CD14-positive monocyte (primary cell): ENCODE measurements around the gene TAF13. TPM values are rescaled to one million over a fixed set of nuclear protein-coding genes. Genes with fewer than 3 reads are reported as not detected.

Experiments used
- DNase-seq, 3 donors: peaks; one replicate each; pipeline ENCODE4 v3.0.0-alpha.2; 2011 to 2022
- H2AFZ ChIP-seq: 2 replicates; pipeline ENCODE4 v1.6.0; 2012; ENCODE audit warnings: mild to moderate bottlenecking, low read depth, low read length, inconsistent platforms; ENCODE audit not compliant: insufficient read depth, poor library complexity, severe bottlenecking
- H3K27ac ChIP-seq, 2 donors: 1 replicate in 1 of 2; 2 replicates in 1 of 2; pipeline ENCODE4 v1.5.1; 2012 to 2013; ENCODE audit warnings: low read length in 2 of 2, control low read depth in 1 of 2, inconsistent platforms in 1 of 2, low read depth in 1 of 2, mild to moderate bottlenecking in 1 of 2
- H3K27me3 ChIP-seq, 2 donors: one replicate each; pipeline versions ENCODE4 v1.6.0 to v1.6.1; 2011 to 2013; ENCODE audit warnings: low read length in 2 of 2; ENCODE audit not compliant: control insufficient read depth in 2 of 2, insufficient read depth in 2 of 2
- H3K36me3 ChIP-seq, 2 donors: replicated peaks in 1 of 2; 1 replicate in 1 of 2; 2 replicates in 1 of 2; pipeline versions ENCODE4 v1.5.1 to v1.6.1; 2012 to 2013; ENCODE audit warnings: low read length in 2 of 2, control low read depth in 1 of 2, inconsistent platforms in 1 of 2, mild to moderate bottlenecking in 1 of 2; ENCODE audit not compliant: insufficient read depth in 2 of 2, control insufficient read depth in 1 of 2
- H3K4me1 ChIP-seq, 2 donors: 1 replicate in 1 of 2; 2 replicates in 1 of 2; pipeline versions ENCODE4 v1.5.1 to v1.6.1; 2012 to 2013; ENCODE audit warnings: low read length in 2 of 2, control low read depth in 1 of 2, inconsistent platforms in 1 of 2, mild to moderate bottlenecking in 1 of 2, moderate library complexity in 1 of 2; ENCODE audit not compliant: insufficient read depth in 2 of 2, control insufficient read depth in 1 of 2
- H3K4me2 ChIP-seq: replicated peaks from 2 replicates; pipeline ENCODE3; 2012; ENCODE audit warnings: low read length, moderate library complexity, mild to moderate bottlenecking; ENCODE audit not compliant: poor library complexity, severe bottlenecking; ENCODE audit errors: extremely low read depth
- H3K4me3 ChIP-seq, 3 experiments: fragments of 200-600 bp in 1 of 3; sonication (generic) in 1 of 3; replicated peaks in 1 of 3; 1 replicate in 2 of 3; 2 replicates in 1 of 3; pipeline ENCODE4 v1.5.1; 2011 to 2013; ENCODE audit warnings: low read length in 3 of 3, mild to moderate bottlenecking in 3 of 3, control low read depth in 2 of 3, low read depth in 2 of 3, inconsistent platforms in 1 of 3, moderate library complexity in 1 of 3
- H3K79me2 ChIP-seq: 2 replicates; pipeline ENCODE4 v1.6.0; 2012; ENCODE audit warnings: mild to moderate bottlenecking, control low read depth, inconsistent platforms, low read length, moderate library complexity; ENCODE audit not compliant: insufficient read depth
- H3K9ac ChIP-seq: 2 replicates; pipeline ENCODE4 v1.6.0; 2017; ENCODE audit warnings: low read length, mild to moderate bottlenecking; ENCODE audit not compliant: insufficient read depth, poor library complexity, severe bottlenecking
- H3K9me3 ChIP-seq, 2 donors: replicated peaks in 1 of 2; 1 replicate in 1 of 2; 2 replicates in 1 of 2; pipeline versions ENCODE4 v1.5.1 to v1.6.1; 2012 to 2013; ENCODE audit warnings: low read length in 2 of 2, control low read depth in 1 of 2; ENCODE audit not compliant: control insufficient read depth in 1 of 2, insufficient read depth in 1 of 2
- H4K20me1 ChIP-seq: 2 replicates; pipeline ENCODE4 v1.6.0; 2012; ENCODE audit warnings: mild to moderate bottlenecking, low read length, control low read depth, moderate library complexity; ENCODE audit not compliant: insufficient read depth
- H3K27ac Mint-ChIP-seq, 7 donors: one replicate each; pipeline ENCODE4 v1.8.0; 2020; ENCODE audit warnings: mild to moderate bottlenecking in 7 of 7, mixed read lengths in 7 of 7, moderate library complexity in 6 of 7, inconsistent platforms in 2 of 7
- H3K27me3 Mint-ChIP-seq, 3 donors: one replicate each; pipeline ENCODE4 v1.8.0; 2021 to 2022; ENCODE audit warnings: low read depth in 3 of 3, mild to moderate bottlenecking in 3 of 3, mixed read lengths in 3 of 3, moderate library complexity in 3 of 3, inconsistent platforms in 1 of 3
- H3K36me3 Mint-ChIP-seq, 2 donors: one replicate each; pipeline ENCODE4 v1.8.0; 2020; ENCODE audit warnings: mixed read lengths in 2 of 2, inconsistent platforms in 1 of 2, mild to moderate bottlenecking in 1 of 2
- H3K4me1 Mint-ChIP-seq: one replicate; pipeline ENCODE4 v1.8.0; 2020; ENCODE audit warnings: mild to moderate bottlenecking, mixed read lengths
- H3K4me3 Mint-ChIP-seq, 2 donors: one replicate each; pipeline ENCODE4 v1.8.0; 2020; ENCODE audit warnings: mild to moderate bottlenecking in 2 of 2, mixed read lengths in 2 of 2, moderate library complexity in 1 of 2
- H3K9me3 Mint-ChIP-seq, 7 donors: one replicate each; pipeline ENCODE4 v1.8.0; 2020 to 2022; ENCODE audit warnings: mixed read lengths in 7 of 7, mild to moderate bottlenecking in 6 of 7, moderate library complexity in 6 of 7, inconsistent platforms in 2 of 7
- WGBS: methylation state at CpG from one replicate; pipeline ENCODE4 v1.1.5; 2013; ENCODE audit warnings: missing lambda C conversion rate; ENCODE audit not compliant: insufficient coverage; 5-methylcytosine and 5-hydroxymethylcytosine counted together
- intact Hi-C, 2 donors: fragments of 100-400 bp; cut with micrococcal nuclease; formaldehyde crosslinking; loops; one replicate each; pipeline versions ENCODE4 v1.15.0 to v1.15.1; 2023
- polyA plus RNA-seq, 3 donors: library from polyadenylated mRNA; depleted of rRNA in 1 of 3; unstranded in 2 of 3; stranded (reverse) in 1 of 3; fragments of 300-500 nt in 2 of 3; fragments of >200 nt in 1 of 3; fragmentation: Illumina TruSeq in 2 of 3; gene quantifications; 1 replicate in 2 of 3; 2 replicates in 1 of 3; pipeline ENCODE4 v1.2.3, GENCODE V29; 2012 to 2021
- TF ChIP-seq, protein P1 (sequence below): fragments of 200-600 bp; IDR thresholded peaks from one replicate; pipeline ENCODE4 v1.8.0; 2022; ENCODE audit warnings: antibody characterized with exemption, mild to moderate bottlenecking

Gene TAF13
- polyA plus RNA-seq, 3 donors = 1.2 to 17.7 (median 5.2) TPM

DNA sequence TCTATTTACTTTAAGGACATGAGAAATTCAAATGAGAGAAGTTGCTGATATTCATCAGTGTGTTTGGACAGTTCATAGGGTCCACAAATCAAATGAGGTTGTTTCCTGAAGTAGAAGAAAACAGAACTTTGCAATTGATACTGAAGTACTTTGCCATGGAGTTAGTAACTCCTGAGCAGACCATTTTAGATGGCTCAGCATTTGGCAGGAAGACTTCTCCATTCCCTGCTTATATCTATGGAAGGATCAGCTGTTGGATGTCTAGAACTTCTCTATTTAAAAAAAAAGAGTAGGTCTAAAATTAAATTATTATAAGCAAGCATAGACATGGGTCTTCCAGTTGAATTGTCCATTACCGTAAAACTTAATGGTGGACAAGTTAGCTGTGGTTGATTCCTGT is 19.8 kb upstream of the TAF13 start:
- Histone ChIP-seq H3K9me3 (no peaks in the 10 kb centered on the region), H3K79me2 (peaks cover 70% of the 10 kb centered on the region), H3K27me3 (no peaks in the 10 kb centered on the region), H3K36me3 (peaks cover 36 to 44% of the 10 kb centered on the region in 2 donors), H3K27ac (no peak overlapping the region), H3K9ac (no peak overlapping the region), H3K4me3 (no peak overlapping the region), H4K20me1 (peaks cover 14% of the 10 kb centered on the region), H3K4me1 (peaks cover 20 to 30% of the 10 kb centered on the region in 2 donors), H3K4me2 (no peak overlapping the region), H2AFZ (no peak overlapping the region)
- intact Hi-C loops = loop anchor here (5.0 kb wide), 2 partner anchors 53 to 348 kb away; partner anchors contain the start of genes STXBP3 (in 1 of the 2) and WDR47 (in 1 of the 2)
- no CpG with 5 or more reads among the region's 1 CpG for WGBS
- Mint-ChIP-seq H3K4me1 (peaks cover 23% of the 10 kb centered on the region), H3K9me3 (no peaks in the 10 kb centered on the region), H3K4me3 (no peak overlapping the region), H3K36me3 (peaks cover 41 to 47% of the 10 kb centered on the region in 2 donors), H3K27me3 (no peaks in the 10 kb centered on the region), H3K27ac (no peak overlapping the region)
- TF ChIP-seq, protein P1, sequence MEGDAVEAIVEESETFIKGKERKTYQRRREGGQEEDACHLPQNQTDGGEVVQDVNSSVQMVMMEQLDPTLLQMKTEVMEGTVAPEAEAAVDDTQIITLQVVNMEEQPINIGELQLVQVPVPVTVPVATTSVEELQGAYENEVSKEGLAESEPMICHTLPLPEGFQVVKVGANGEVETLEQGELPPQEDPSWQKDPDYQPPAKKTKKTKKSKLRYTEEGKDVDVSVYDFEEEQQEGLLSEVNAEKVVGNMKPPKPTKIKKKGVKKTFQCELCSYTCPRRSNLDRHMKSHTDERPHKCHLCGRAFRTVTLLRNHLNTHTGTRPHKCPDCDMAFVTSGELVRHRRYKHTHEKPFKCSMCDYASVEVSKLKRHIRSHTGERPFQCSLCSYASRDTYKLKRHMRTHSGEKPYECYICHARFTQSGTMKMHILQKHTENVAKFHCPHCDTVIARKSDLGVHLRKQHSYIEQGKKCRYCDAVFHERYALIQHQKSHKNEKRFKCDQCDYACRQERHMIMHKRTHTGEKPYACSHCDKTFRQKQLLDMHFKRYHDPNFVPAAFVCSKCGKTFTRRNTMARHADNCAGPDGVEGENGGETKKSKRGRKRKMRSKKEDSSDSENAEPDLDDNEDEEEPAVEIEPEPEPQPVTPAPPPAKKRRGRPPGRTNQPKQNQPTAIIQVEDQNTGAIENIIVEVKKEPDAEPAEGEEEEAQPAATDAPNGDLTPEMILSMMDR = no peak
- DNase-seq = no peak

DNA sequence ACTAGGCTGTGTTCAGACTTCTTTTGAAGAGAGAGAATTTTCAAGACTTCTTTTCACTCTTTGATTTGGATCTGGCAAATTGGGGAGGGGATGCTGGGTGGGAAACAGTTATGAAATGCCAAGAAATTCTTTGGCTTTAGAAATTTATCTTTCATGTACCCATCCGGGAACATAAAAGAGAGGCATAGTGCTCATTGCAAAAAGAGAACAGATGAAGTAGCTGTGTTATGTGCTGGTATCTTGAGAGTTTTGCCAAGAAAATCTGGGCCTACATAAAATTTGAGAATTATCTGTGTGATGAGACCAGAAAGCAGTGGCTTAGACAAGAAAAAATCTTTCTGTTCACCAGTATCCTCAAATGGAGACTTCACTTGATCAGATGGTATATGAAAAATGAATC is 19.1 kb upstream of the TAF13 start:
- Mint-ChIP-seq H3K4me3 (no peak overlapping the region), H3K36me3 (peaks cover 41 to 47% of the 10 kb centered on the region in 2 donors), H3K4me1 (peaks cover 29% of the 10 kb centered on the region), H3K9me3 (peaks cover 0 to 4% (median 0%) of the 10 kb centered on the region in 7 donors), H3K27ac (peak overlapping the region in 2 of 7 donors; percentile 7 to 43), H3K27me3 (no peaks in the 10 kb centered on the region)
- intact Hi-C loops = loop anchor here (5.0 kb wide), 2 partner anchors 53 to 348 kb away; partner anchors contain the start of genes WDR47 (in 2 of the 2) and STXBP3 (in 1 of the 2)
- peaks cover 14% of the 10 kb centered on the region for H4K20me1 ChIP-seq
- no peak overlapping the region for H2AFZ ChIP-seq
- TF ChIP-seq, protein P1 = no peak
- H3K4me2 ChIP-seq = no peak overlapping the region
- H3K27me3 ChIP-seq = no peaks in the 10 kb centered on the region
- WGBS = 100% methylated on average over 1 of the region's 1 CpG
- H3K4me3 ChIP-seq = no peak overlapping the region
- H3K4me1 ChIP-seq = peaks cover 24 to 31% of the 10 kb centered on the region in 2 donors
- H3K9ac ChIP-seq = no peak overlapping the region
- peaks cover 64% of the 10 kb centered on the region for H3K79me2 ChIP-seq
- peaks cover 36 to 44% of the 10 kb centered on the region in 2 donors for H3K36me3 ChIP-seq
- DNase-seq = no peak
- H3K27ac ChIP-seq = peak overlapping the region in 1 of 2 donors; percentile 43
- no peaks in the 10 kb centered on the region for H3K9me3 ChIP-seq
